Stomach (tissue), 9 donors: Measurements from ENCODE around the gene PPM1L. TPM values are rescaled to one million over a fixed set of nuclear protein-coding genes. Genes with fewer than 3 reads are reported as not detected.

ENCODE experiments used
- DNase-seq, 2 donors: peaks; one replicate each; pipeline versions ENCODE4 v3.0.0 to v3.0.0-alpha.2; 2013 to 2019
- H3K27ac ChIP-seq, 5 donors: fragments of 200-600 bp in 4 of 5; sonication (generic) in 4 of 5; one replicate each; pipeline ENCODE4 v1.5.1; 2013 to 2019; ENCODE audit warnings: mild to moderate bottlenecking in 1 of 5, moderate library complexity in 1 of 5
- H3K27me3 ChIP-seq, 3 donors: fragments of 200-600 bp; sonication (generic); one replicate each; pipeline ENCODE4 v1.5.1; 2017 to 2019; ENCODE audit warnings: mixed run types in 1 of 3
- H3K36me3 ChIP-seq, 4 donors: fragments of 200-600 bp; sonication (generic); 1 replicate in 3 of 4; 2 replicates in 1 of 4; pipeline ENCODE4 v1.5.1; 2016 to 2019
- H3K4me1 ChIP-seq, 4 donors: fragments of 200-600 bp; sonication (generic); one replicate each; pipeline ENCODE4 v1.5.1; 2016 to 2019
- H3K4me3 ChIP-seq, 4 donors: fragments of 200-600 bp; sonication (generic) in 3 of 4; one replicate each; pipeline ENCODE4 v1.5.1; 2016 to 2019; ENCODE audit warnings: mild to moderate bottlenecking in 1 of 4
- H3K9me3 ChIP-seq, 4 donors: fragments of 200-600 bp; sonication (generic); one replicate each; pipeline ENCODE4 v1.5.1; 2016 to 2019
- EP300 ChIP-seq: sonication (generic); formaldehyde crosslinking; IDR thresholded peaks from one replicate; pipeline ENCODE4 v1.6.1; 2017; ENCODE audit warnings: antibody characterized with exemption
- POLR2A ChIP-seq, 4 donors: fragments of 450-650 bp; IDR thresholded peaks; one replicate each; pipeline ENCODE4 v1.6.1; 2016; ENCODE audit warnings: antibody characterized with exemption in 4 of 4, control low read depth in 2 of 4, mild to moderate bottlenecking in 1 of 4, moderate library complexity in 1 of 4
- POLR2AphosphoS5 ChIP-seq, 3 donors: sonication (generic); formaldehyde crosslinking; IDR thresholded peaks; one replicate each; pipeline ENCODE4 v1.6.1; 2016; ENCODE audit warnings: antibody characterized with exemption in 3 of 3
- WGBS, 5 donors: extraction: QIAGEN DNeasy Blood & Tissue Kit in 3 of 5; methylation state at CpG; one replicate each; pipeline versions ENCODE4 v1.1.5 to v1.1.7; 2013 to 2018; 5-methylcytosine and 5-hydroxymethylcytosine counted together
- intact Hi-C: fragments of 100-400 bp; cut with DNase I; formaldehyde crosslinking; loops from one replicate; pipeline ENCODE4 v1.15.1; 2023; ENCODE audit warnings: low total_unique reads
- polyA plus RNA-seq, 3 donors: library from polyadenylated mRNA; stranded (reverse); fragments of 200-250 nt; gene quantifications; one replicate each; pipeline ENCODE4 v1.2.3, GENCODE V29; 2013
- total RNA-seq, 5 donors: library from RNA; depleted of rRNA; stranded (reverse); fragments of >200 nt; gene quantifications; one replicate each; pipeline versions ENCODE4 v1.1.0 to v1.2.3, GENCODE V29; 2014 to 2016
- TF ChIP-seq, protein P1 (sequence below), 7 experiments: fragments of 450-650 bp in 4 of 7; fragments of 200-600 bp in 3 of 7; sonication (generic) in 3 of 7; IDR thresholded peaks; one replicate each; pipeline ENCODE4 v1.5.1; 2016 to 2019; ENCODE audit warnings: antibody characterized with exemption in 7 of 7, control low read depth in 2 of 7, mild to moderate bottlenecking in 1 of 7
- donor health status: healthy with polysubstance abuse.
- donor health status: Bipolar disorder and iron deficiency.
- donor health status: healthy.

Gene PPM1L
- total and polyA plus RNA-seq, 8 donors: 0.61 to 45.1 (median 15.2) TPM

GRCh38 chr3:160919942-160920341 is 163.9 kb downstream of the PPM1L start:
- no peak overlapping the region for H3K27ac ChIP-seq
- WGBS, 5 donors: 72 to 91% (median 84%) methylated on average over 2 of the region's 2 CpGs
- H3K36me3 ChIP-seq: no peaks in the 10 kb centered on the region
- intact Hi-C loops: no loop called here
- DNase-seq: no peak
- TF ChIP-seq POLR2AphosphoS5 (IDR thresholded peaks at IDR 0.05) (no peak), POLR2A (IDR thresholded peaks at IDR 0.05) (no peak), EP300 (no peak)
- TF ChIP-seq, protein P1, sequence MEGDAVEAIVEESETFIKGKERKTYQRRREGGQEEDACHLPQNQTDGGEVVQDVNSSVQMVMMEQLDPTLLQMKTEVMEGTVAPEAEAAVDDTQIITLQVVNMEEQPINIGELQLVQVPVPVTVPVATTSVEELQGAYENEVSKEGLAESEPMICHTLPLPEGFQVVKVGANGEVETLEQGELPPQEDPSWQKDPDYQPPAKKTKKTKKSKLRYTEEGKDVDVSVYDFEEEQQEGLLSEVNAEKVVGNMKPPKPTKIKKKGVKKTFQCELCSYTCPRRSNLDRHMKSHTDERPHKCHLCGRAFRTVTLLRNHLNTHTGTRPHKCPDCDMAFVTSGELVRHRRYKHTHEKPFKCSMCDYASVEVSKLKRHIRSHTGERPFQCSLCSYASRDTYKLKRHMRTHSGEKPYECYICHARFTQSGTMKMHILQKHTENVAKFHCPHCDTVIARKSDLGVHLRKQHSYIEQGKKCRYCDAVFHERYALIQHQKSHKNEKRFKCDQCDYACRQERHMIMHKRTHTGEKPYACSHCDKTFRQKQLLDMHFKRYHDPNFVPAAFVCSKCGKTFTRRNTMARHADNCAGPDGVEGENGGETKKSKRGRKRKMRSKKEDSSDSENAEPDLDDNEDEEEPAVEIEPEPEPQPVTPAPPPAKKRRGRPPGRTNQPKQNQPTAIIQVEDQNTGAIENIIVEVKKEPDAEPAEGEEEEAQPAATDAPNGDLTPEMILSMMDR (IDR thresholded peaks at IDR 0.05): no peak
- no peaks in the 10 kb centered on the region for H3K27me3 ChIP-seq
- H3K4me1 ChIP-seq: peaks cover 0 to 14% (median 0%) of the 10 kb centered on the region in 4 donors
- H3K9me3 ChIP-seq: no peaks in the 10 kb centered on the region
- no peak overlapping the region for H3K4me3 ChIP-seq

DNA sequence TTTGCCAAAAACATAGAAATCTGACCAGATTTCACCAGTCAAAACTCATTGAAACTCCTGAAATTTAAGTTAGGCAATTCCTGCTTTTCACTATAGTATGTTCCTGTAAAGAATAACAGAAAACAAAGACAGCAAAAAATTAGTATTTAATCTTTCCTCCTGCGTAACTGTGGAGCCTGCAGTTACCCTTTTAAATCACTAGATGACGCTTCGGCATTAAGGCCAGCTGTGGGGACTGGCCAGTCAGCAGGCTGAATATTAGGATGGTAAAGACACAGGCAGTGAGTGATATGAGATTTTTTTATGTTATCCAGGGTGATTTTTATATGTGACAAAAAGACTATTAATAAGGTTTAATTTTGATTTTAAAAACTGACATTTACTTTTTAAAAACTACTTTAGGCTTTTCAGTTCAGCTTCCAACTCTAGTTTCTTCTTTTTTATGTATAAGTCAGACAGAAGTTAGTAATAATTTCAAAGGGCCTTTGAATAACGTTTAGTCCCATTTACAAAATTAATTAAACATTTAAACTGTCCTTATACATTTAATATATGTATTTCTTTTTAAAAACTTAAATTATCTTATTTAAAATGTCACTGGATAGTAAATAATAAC is 165.1 kb downstream of the PPM1L start:
- no peaks in the 10 kb centered on the region for H3K36me3 ChIP-seq
- peaks cover 0 to 17% (median 2%) of the 10 kb centered on the region in 4 donors for H3K4me1 ChIP-seq
- TF ChIP-seq POLR2AphosphoS5 (IDR thresholded peaks at IDR 0.05): no peak
- TF ChIP-seq, protein P1 (IDR thresholded peaks at IDR 0.05): peak in 5 of 7 experiments; percentile 66 to 75 (median 66)
- no peak for TF ChIP-seq POLR2A (IDR thresholded peaks at IDR 0.05)
- TF ChIP-seq EP300: no peak
- no peak overlapping the region for H3K27ac ChIP-seq
- peak; percentile 30 to 68 for DNase-seq
- H3K4me3 ChIP-seq: no peak overlapping the region
- H3K27me3 ChIP-seq: no peaks in the 10 kb centered on the region
- H3K9me3 ChIP-seq: no peaks in the 10 kb centered on the region
- WGBS, 5 donors: 23 to 34% (median 32%) methylated on average over 4 of the region's 4 CpGs
- intact Hi-C loops: no loop called here

GRCh38 chr3:160924776-160925175 is 168.7 kb downstream of the PPM1L start:
- no peaks in the 10 kb centered on the region for H3K36me3 ChIP-seq
- H3K27me3 ChIP-seq: no peaks in the 10 kb centered on the region
- DNase-seq: no peak
- no peak overlapping the region for H3K4me3 ChIP-seq
- intact Hi-C loops: no loop called here
- TF ChIP-seq POLR2AphosphoS5 (IDR thresholded peaks at IDR 0.05) (no peak), EP300 (no peak)
- TF ChIP-seq, protein P1 (IDR thresholded peaks at IDR 0.05): no peak
- 79 to 93% (median 86%) methylated on average over 1 of the region's 1 CpG for WGBS, 5 donors
- H3K4me1 ChIP-seq: peaks cover 0 to 20% (median 6%) of the 10 kb centered on the region in 4 donors
- H3K27ac ChIP-seq: no peak overlapping the region
- no peaks in the 10 kb centered on the region for H3K9me3 ChIP-seq

- intact Hi-C loops: no loop called here
- WGBS, 5 donors: 81 to 94% (median 87%) methylated on average over 10 of the region's 10 CpGs
These were observed 171.6 kb downstream of the PPM1L start for GRCh38 chr3:160927620-160928019.

More at GRCh38 chr3:160927620-160928019, 171.6 kb downstream of the PPM1L start:
- H3K4me1 ChIP-seq: peaks cover 0 to 33% (median 6%) of the 10 kb centered on the region in 4 donors
- H3K36me3 ChIP-seq: no peaks in the 10 kb centered on the region
- no peaks in the 10 kb centered on the region for H3K9me3 ChIP-seq
- no peak overlapping the region for H3K27ac ChIP-seq
- TF ChIP-seq, protein P1 (IDR thresholded peaks at IDR 0.05): no peak
- TF ChIP-seq POLR2AphosphoS5 (IDR thresholded peaks at IDR 0.05) (no peak), EP300 (no peak), POLR2A (IDR thresholded peaks at IDR 0.05) (no peak)
- no peak for DNase-seq
- no peaks in the 10 kb centered on the region for H3K27me3 ChIP-seq
- H3K4me3 ChIP-seq: no peak overlapping the region
